Measurements from ENCODE around the gene MYBPH.
A peak's percentile ranks its signal among the peaks of the same experiment; 100 is the strongest.

The MYBPH gene

DNA sequence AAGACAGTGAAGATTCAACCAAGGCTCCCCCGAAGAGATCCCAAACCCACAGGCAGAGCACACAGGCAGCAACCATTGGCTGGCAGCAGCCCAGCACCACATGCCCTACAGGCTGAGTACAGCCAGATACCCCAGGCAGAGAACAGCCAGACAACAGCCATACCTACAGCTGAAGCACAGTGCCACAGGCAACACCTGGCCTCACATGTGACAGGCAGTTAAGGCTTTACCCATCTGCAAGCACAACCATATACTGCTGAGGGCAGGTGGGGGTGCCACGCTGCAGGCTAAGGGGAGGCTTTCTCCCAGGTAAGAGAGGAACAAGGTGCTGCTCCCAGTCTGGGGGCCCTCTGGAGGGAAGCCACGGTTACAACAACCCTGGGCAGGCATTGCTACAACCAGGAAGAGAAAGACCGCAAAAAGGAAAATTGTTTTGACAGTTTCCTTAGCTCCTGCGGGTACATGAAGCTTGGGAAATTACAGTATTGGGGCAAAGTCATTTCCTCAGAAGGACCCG is 41.6 kb upstream of the MYBPH start:
- DNase-seq (ENCODE audit: low read depth): peak; percentile 36
- TF ChIP-seq, protein P1, sequence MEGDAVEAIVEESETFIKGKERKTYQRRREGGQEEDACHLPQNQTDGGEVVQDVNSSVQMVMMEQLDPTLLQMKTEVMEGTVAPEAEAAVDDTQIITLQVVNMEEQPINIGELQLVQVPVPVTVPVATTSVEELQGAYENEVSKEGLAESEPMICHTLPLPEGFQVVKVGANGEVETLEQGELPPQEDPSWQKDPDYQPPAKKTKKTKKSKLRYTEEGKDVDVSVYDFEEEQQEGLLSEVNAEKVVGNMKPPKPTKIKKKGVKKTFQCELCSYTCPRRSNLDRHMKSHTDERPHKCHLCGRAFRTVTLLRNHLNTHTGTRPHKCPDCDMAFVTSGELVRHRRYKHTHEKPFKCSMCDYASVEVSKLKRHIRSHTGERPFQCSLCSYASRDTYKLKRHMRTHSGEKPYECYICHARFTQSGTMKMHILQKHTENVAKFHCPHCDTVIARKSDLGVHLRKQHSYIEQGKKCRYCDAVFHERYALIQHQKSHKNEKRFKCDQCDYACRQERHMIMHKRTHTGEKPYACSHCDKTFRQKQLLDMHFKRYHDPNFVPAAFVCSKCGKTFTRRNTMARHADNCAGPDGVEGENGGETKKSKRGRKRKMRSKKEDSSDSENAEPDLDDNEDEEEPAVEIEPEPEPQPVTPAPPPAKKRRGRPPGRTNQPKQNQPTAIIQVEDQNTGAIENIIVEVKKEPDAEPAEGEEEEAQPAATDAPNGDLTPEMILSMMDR (IDR thresholded peaks at IDR 0.05; ENCODE audit: insufficient read depth, low read depth, low read length, missing control alignments): peak; percentile 28
- no peak overlapping the region for H3K4me3 ChIP-seq (ENCODE audit: low read length)

DNA sequence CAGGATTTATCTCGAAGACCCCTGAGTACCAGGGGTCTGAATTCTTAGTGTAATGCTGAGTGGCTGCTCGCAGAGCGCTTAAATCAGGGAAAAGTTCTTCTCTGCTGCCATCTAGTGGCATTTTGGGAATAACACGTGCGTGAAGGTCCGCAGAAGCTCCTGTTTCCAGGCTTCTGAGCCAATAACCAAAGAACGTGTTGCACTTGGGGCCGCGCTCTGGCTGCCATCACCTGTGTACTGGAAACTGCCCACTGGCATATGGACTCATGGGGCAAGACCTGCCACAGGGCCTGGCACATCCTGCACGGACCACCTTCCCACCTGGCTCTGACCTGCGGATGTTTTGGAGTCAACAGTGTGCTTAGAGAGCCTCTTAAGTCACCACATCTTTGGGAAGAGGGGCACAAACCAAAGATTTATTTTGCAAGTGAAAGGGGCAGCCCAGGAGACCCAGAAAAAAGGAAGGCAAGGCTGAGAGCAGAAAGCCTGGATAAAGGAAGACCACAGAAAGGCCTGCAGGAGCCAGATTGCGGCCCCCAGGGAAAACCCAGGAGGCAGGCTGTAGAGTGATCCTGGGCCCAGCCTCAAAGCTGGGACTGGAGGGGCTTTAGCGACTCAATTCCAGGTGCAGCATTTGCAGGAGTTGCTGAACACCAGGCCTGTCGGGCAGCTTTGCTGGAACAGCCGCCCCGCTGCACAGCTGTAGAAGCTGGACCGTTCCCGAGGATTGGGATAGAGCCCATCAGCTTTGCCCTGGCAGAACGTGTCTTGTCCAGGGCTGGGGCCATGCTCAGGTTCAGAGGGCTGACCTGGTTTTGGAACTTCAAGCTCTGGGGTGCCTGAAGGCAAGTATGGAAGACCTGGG is 40.9 kb upstream of the MYBPH start:
- peak; percentile 73 for DNase-seq (ENCODE audit: low read depth)
- H3K4me3 ChIP-seq (ENCODE audit: low read length): no peak overlapping the region
- TF ChIP-seq, protein P1 (IDR thresholded peaks at IDR 0.05; ENCODE audit: insufficient read depth, low read depth, low read length, missing control alignments): peak; percentile 72

- no peak for DNase-seq (ENCODE audit: low read depth)
- H3K4me3 ChIP-seq (ENCODE audit: low read length): no peak overlapping the region
- TF ChIP-seq, protein P1 (IDR thresholded peaks at IDR 0.05; ENCODE audit: insufficient read depth, low read depth, low read length, missing control alignments): no peak
Measured at GRCh38 chr1:203215573-203215972, 39.9 kb upstream of the MYBPH start.

- no peak overlapping the region for H3K4me3 ChIP-seq (ENCODE audit: low read length)
- DNase-seq (ENCODE audit: low read depth): no peak
- TF ChIP-seq, protein P1 (IDR thresholded peaks at IDR 0.05; ENCODE audit: insufficient read depth, low read depth, low read length, missing control alignments): no peak
Measured at GRCh38 chr1:203214871-203215270, 39.2 kb upstream of the MYBPH start.

DNA sequence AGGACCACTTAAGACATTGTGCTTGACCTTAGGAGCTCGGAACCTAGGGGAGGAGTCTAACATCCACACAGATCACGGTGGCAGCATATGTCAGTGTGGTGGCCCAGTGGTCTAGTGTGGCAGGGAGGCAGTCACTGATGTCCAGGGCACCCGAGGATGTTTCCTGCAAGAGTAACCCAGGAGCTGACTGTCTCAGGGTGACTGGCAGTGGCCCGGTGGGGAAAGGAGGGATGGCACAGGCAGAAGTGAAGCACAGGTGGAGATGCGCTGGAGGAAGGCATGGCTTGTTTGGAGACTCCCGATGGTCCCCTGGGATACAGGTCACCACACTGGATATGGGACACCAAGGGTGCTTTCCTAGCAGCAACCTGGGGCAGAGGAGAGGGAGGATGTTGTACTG is 37.5 kb upstream of the MYBPH start:
- DNase-seq (ENCODE audit: low read depth): no peak
- no peak overlapping the region for H3K4me3 ChIP-seq (ENCODE audit: low read length)
- TF ChIP-seq, protein P1 (IDR thresholded peaks at IDR 0.05; ENCODE audit: insufficient read depth, low read depth, low read length, missing control alignments): no peak

DNA sequence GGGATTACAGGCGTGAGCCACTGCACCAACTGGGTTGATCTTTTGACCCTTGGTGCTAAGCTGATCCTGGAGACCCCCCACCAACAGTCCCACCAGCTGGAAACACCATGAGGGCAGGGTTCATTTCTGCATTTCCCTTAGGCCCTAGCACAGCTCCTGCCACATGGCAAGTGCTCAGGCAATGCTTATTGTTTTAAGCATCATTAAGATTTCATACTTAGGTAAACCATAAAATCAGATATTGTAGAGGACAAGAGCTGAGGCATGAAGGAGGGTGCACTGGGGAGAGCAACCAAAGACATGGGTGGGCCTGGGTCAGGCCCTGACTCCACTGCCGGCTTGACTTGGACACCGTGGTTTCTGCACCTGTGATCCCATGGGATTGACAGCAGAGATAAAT is 36.2 kb upstream of the MYBPH start:
- DNase-seq (ENCODE audit: low read depth): no peak
- no peak overlapping the region for H3K4me3 ChIP-seq (ENCODE audit: low read length)
- TF ChIP-seq, protein P1 (IDR thresholded peaks at IDR 0.05; ENCODE audit: insufficient read depth, low read depth, low read length, missing control alignments): no peak

All from epithelial cell of esophagus (primary cell).